Natural killer cell (primary cell): Measurements from ENCODE around the gene RBMXL3. TPM values are rescaled to one million over a fixed set of nuclear protein-coding genes. Genes with fewer than 3 reads are reported as not detected.

Experiments used
- ATAC-seq, 3 donors: fragments of 150-1000 bp in 2 of 3; fragments of 200-7000 bp in 1 of 3; cut with Tn5 transposase; 1 replicate in 1 of 3; 2 replicates in 2 of 3; pipeline ENCODE4 v1.10.0; 2021; ENCODE audit warnings: mild to moderate bottlenecking in 2 of 3, moderate library complexity in 2 of 3
- DNase-seq, 2 donors: peaks; one replicate each; pipeline versions ENCODE4 v3.0.0 to v3.0.0-alpha.2; 2013 to 2021; ENCODE audit warnings: mixed read lengths in 1 of 2
- H3K27ac ChIP-seq: one replicate; pipeline ENCODE4 v1.5.1; 2013; ENCODE audit warnings: mild to moderate bottlenecking, low read length
- H3K27me3 ChIP-seq: one replicate; pipeline ENCODE4 v1.6.1; 2013; ENCODE audit warnings: low read length; ENCODE audit not compliant: control insufficient read depth, insufficient read depth
- H3K36me3 ChIP-seq: one replicate; pipeline ENCODE4 v1.6.1; 2013; ENCODE audit warnings: low read length; ENCODE audit not compliant: control insufficient read depth, insufficient read depth
- H3K4me1 ChIP-seq: one replicate; pipeline ENCODE4 v1.6.1; 2013; ENCODE audit warnings: low read length; ENCODE audit not compliant: control insufficient read depth, insufficient read depth
- H3K4me3 ChIP-seq: one replicate; pipeline ENCODE4 v1.5.1; 2013; ENCODE audit warnings: low read length
- H3K9me3 ChIP-seq: one replicate; pipeline ENCODE4 v1.6.1; 2013; ENCODE audit warnings: low read length; ENCODE audit not compliant: control insufficient read depth, insufficient read depth
- H3K27ac Mint-ChIP-seq, 2 donors: one replicate each; pipeline ENCODE4 v1.8.0; 2022; ENCODE audit warnings: mild to moderate bottlenecking in 2 of 2, mixed read lengths in 2 of 2, moderate library complexity in 1 of 2
- H3K27me3 Mint-ChIP-seq, 2 donors: one replicate each; pipeline ENCODE4 v1.8.0; 2022; ENCODE audit warnings: low read depth in 2 of 2, mixed read lengths in 2 of 2
- H3K36me3 Mint-ChIP-seq: one replicate; pipeline ENCODE4 v1.8.0; 2022; ENCODE audit warnings: mixed read lengths
- H3K4me1 Mint-ChIP-seq, 2 donors: one replicate each; pipeline ENCODE4 v1.8.0; 2022; ENCODE audit warnings: mixed read lengths in 2 of 2
- H3K4me3 Mint-ChIP-seq: one replicate; pipeline ENCODE4 v1.8.0; 2022; ENCODE audit warnings: mild to moderate bottlenecking, moderate library complexity, mixed read lengths
- H3K9me3 Mint-ChIP-seq, 2 donors: one replicate each; pipeline ENCODE4 v1.8.0; 2022; ENCODE audit warnings: mixed read lengths in 2 of 2
- WGBS: methylation state at CpG from one replicate; pipeline ENCODE4 v1.1.7; 2013; ENCODE audit warnings: missing lambda C conversion rate; ENCODE audit not compliant: insufficient coverage; 5-methylcytosine and 5-hydroxymethylcytosine counted together
- intact Hi-C: fragments of 100-400 bp; cut with micrococcal nuclease; formaldehyde crosslinking; loops from one replicate; pipeline ENCODE4 v1.14.2; 2022
- total RNA-seq, 4 donors: library from RNA; stranded (reverse); fragments of 120-200 nt in 1 of 4; gene quantifications; one replicate each; pipeline versions ENCODE4 v1.2.3 to v1.2.4, GENCODE V29; 2013 to 2022
- TF ChIP-seq, protein P1 (sequence below): fragments of 200-600 bp; IDR thresholded peaks from one replicate; pipeline ENCODE4 v1.8.0; 2022; ENCODE audit warnings: antibody characterized with exemption

The RBMXL3 gene
- total RNA-seq, 3 donors from 2014 or later (not counting 1 experiment from before 2014, with no cell fraction given) = not detected

DNA sequence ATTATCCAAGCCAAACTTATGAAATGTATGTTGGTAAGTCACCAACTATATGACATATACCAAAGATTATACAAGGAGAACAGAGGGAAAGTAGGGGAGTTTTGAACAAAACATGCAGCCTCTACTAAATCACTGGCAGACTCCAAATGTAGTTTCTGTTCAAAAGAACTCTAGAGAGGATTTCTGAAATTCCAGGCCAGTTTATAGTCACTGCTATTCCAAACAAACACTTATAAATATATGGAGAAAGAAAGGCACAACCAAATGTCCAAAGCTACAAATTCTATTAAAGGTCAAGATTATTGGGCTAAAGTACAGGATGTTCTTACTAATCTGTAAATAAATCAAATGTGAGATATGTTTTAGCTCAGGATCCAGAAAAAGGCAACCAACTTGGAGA is 47.4 kb downstream of the RBMXL3 start:
- Mint-ChIP-seq H3K4me1 (no peaks in the 10 kb centered on the region), H3K9me3 (no peaks in the 10 kb centered on the region), H3K4me3 (no peak overlapping the region), H3K27ac (no peak overlapping the region), H3K27me3 (peaks cover 25 to 46% of the 10 kb centered on the region in 2 donors), H3K36me3 (peaks cover 7% of the 10 kb centered on the region)
- Histone ChIP-seq H3K27ac (no peak overlapping the region), H3K4me3 (no peak overlapping the region), H3K4me1 (peaks cover 3% of the 10 kb centered on the region), H3K27me3 (no peaks in the 10 kb centered on the region), H3K36me3 (no peaks in the 10 kb centered on the region), H3K9me3 (no peaks in the 10 kb centered on the region)
- no peak for DNase-seq
- ATAC-seq = no peak
- intact Hi-C loops = no loop called here
- TF ChIP-seq, protein P1, sequence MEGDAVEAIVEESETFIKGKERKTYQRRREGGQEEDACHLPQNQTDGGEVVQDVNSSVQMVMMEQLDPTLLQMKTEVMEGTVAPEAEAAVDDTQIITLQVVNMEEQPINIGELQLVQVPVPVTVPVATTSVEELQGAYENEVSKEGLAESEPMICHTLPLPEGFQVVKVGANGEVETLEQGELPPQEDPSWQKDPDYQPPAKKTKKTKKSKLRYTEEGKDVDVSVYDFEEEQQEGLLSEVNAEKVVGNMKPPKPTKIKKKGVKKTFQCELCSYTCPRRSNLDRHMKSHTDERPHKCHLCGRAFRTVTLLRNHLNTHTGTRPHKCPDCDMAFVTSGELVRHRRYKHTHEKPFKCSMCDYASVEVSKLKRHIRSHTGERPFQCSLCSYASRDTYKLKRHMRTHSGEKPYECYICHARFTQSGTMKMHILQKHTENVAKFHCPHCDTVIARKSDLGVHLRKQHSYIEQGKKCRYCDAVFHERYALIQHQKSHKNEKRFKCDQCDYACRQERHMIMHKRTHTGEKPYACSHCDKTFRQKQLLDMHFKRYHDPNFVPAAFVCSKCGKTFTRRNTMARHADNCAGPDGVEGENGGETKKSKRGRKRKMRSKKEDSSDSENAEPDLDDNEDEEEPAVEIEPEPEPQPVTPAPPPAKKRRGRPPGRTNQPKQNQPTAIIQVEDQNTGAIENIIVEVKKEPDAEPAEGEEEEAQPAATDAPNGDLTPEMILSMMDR = no peak

GRCh38 chrX:115237056-115237455 is 47.8 kb downstream of the RBMXL3 start:
- DNase-seq (no peak), ATAC-seq (no peak)
- Mint-ChIP-seq H3K4me1 (no peaks in the 10 kb centered on the region), H3K27ac (no peak overlapping the region), H3K27me3 (peaks cover 20 to 41% of the 10 kb centered on the region in 2 donors), H3K4me3 (no peak overlapping the region), H3K36me3 (peaks cover 7% of the 10 kb centered on the region), H3K9me3 (no peaks in the 10 kb centered on the region)
- H3K27me3 ChIP-seq = no peaks in the 10 kb centered on the region
- H3K9me3 ChIP-seq = no peaks in the 10 kb centered on the region
- H3K4me1 ChIP-seq = peaks cover 3% of the 10 kb centered on the region
- H3K4me3 ChIP-seq = no peak overlapping the region
- H3K36me3 ChIP-seq = no peaks in the 10 kb centered on the region
- intact Hi-C loops = no loop called here
- no peak overlapping the region for H3K27ac ChIP-seq
- no CpG with 5 or more reads among the region's 1 CpG for WGBS
- TF ChIP-seq, protein P1 = no peak

Other genes starting within 250 kb of the RBMXL3 start
- not detected for gene IL13RA2, start 171.8 kb upstream of the RBMXL3 start, total RNA-seq
- not detected for gene LRCH2, start 44.7 kb downstream of the RBMXL3 start, total RNA-seq
- gene LUZP4, start 100.3 kb downstream of the RBMXL3 start, total RNA-seq = not detected